ENCODE results near the gene CFAP210. TPM values are rescaled to one million over a fixed set of nuclear protein-coding genes. Genes with fewer than 3 reads are reported as not detected.

The CFAP210 gene
- total and polyA plus RNA-seq, 2 experiments from 2014 or later, result 3.7 TPM; not detected in 1

GRCh38 chr2:169721016-169721415 is 26.8 kb upstream of the CFAP210 start (continued):
- TF ChIP-seq ZNF462 (CRISPR knock-in tag; IDR thresholded peaks at IDR 0.05) (no peak), EZH2phosphoT487 (IDR thresholded peaks at IDR 0.05; ENCODE audit: unreplicated experiment) (no peak), NANOG (IDR thresholded peaks at IDR 0.05; ENCODE audit: borderline replicate concordance) (no peak)

DNA sequence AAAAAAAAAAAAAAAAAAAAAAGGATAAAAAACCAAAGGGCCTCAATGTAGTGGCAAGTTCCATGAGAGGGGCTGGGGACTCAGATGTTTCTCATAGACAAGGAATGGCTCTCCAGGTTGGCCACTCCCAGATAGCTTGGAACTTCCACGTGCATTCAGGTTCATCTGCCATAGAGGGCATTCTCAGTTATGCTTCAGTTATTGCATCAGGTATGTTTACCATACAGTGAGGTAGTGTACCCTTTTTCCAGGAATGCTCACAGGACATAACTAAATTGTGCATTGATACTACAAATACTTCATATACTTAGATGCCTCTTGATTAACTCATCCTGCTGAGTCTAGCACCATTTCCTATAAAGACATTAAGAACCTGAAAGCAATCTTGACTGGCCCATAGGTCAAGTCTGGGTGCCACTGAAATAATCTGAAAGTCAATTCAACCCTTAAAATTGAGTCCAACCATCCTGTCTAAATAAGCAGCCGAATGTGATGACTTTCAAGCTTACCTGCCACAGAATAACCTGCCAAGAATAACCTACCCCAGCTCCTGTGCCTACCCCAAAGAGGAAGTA is 24.8 kb upstream of the CFAP210 start:
- H3K27ac ChIP-seq (ENCODE audit: low read depth), result no peak overlapping the region
- no peak overlapping the region for H2AFZ ChIP-seq
- no peak overlapping the region for H3K4me3 ChIP-seq
- no peaks in the 10 kb centered on the region for H3K36me3 Mint-ChIP-seq (ENCODE audit: low read depth)
- peaks cover 4% of the 10 kb centered on the region for H3K27me3 Mint-ChIP-seq (ENCODE audit: insufficient read depth, low read depth, poor library complexity)
- no peak overlapping the region for H3K4me3 Mint-ChIP-seq
- no peak overlapping the region for H3K27ac Mint-ChIP-seq
- peaks cover 7% of the 10 kb centered on the region; the same call in 1 of the 3 replicates for H3K4me1 Mint-ChIP-seq
- no peaks in the 10 kb centered on the region for H3K9me2 ChIP-seq (ENCODE audit: insufficient read depth)
- DNase-seq (ENCODE audit: low spot score), result no peak
- H3K4me2 ChIP-seq, result no peak overlapping the region
- H3K4me1 ChIP-seq (ENCODE audit: insufficient read depth), result no peaks in the 10 kb centered on the region
- H4K20me1 ChIP-seq (replicated peaks; ENCODE audit: insufficient read depth), result no peaks in the 10 kb centered on the region
- ATAC-seq, result no peak
- no peaks in the 10 kb centered on the region for H3F3A ChIP-seq (replicated peaks; ENCODE audit: low read depth)
- H3K9me3 Mint-ChIP-seq, result no peaks in the 10 kb centered on the region
- H3K27me3 ChIP-seq (ENCODE audit: insufficient read depth), result no peaks in the 10 kb centered on the region
- no peaks in the 10 kb centered on the region for H3K36me3 ChIP-seq (ENCODE audit: insufficient read depth)
- H3K79me2 ChIP-seq (replicated peaks; ENCODE audit: insufficient read depth), result no peaks in the 10 kb centered on the region
- TF ChIP-seq EZH2phosphoT487 (IDR thresholded peaks at IDR 0.05; ENCODE audit: unreplicated experiment) (no peak), ZNF462 (CRISPR knock-in tag; IDR thresholded peaks at IDR 0.05) (no peak), REST (IDR thresholded peaks at IDR 0.05; ENCODE audit: unreplicated experiment) (no peak), NANOG (IDR thresholded peaks at IDR 0.05; ENCODE audit: borderline replicate concordance) (no peak), CREB1 (CRISPR knock-in tag; IDR thresholded peaks at IDR 0.05; ENCODE audit: low read depth) (no peak)
